GM12878 (cell line): ENCODE results near the gene GSTM4. TPM values are rescaled to one million over a fixed set of nuclear protein-coding genes. Genes with fewer than 3 reads are reported as not detected.

Source experiments
- BCL3 ChIP-seq: IDR thresholded peaks from 2 replicates; pipeline ENCODE4 v1.6.1; 2011; ENCODE audit warnings: borderline replicate concordance, low read depth, mild to moderate bottlenecking, moderate library complexity, low read length; ENCODE audit not compliant: insufficient read depth, poor library complexity, severe bottlenecking
- CTCF ChIP-seq, 3 experiments: IDR thresholded peaks in 2 of 3; conservative IDR thresholded peaks in 1 of 3; 2 replicates each; pipeline ENCODE4 v1.5.1; 2011; ENCODE audit warnings: low read depth in 3 of 3, low read length in 3 of 3, mild to moderate bottlenecking in 3 of 3, control low read depth in 2 of 3, moderate library complexity in 2 of 3, inconsistent platforms in 1 of 3, mixed read lengths in 1 of 3; ENCODE audit not compliant: control insufficient read depth in 2 of 3, insufficient read depth in 1 of 3; ENCODE audit errors: extremely low read depth in 1 of 3
- EED ChIP-seq: sonication (generic); IDR thresholded peaks from 2 replicates; pipeline ENCODE4 v1.6.1; 2016; ENCODE audit warnings: antibody characterized with exemption, low read depth
- GATAD2B ChIP-seq: fragments of 450-650 bp; conservative IDR thresholded peaks from 2 replicates; pipeline ENCODE4 v1.6.1; 2017; ENCODE audit warnings: low read depth, mild to moderate bottlenecking, moderate library complexity
- IRF4 ChIP-seq: IDR thresholded peaks from 2 replicates; pipeline ENCODE4 v1.6.1; 2011; ENCODE audit warnings: low read depth, low read length
- PBX3 ChIP-seq: IDR thresholded peaks from 2 replicates; pipeline ENCODE4 v1.6.1; 2011; ENCODE audit warnings: mild to moderate bottlenecking, low read depth, low read length, moderate library complexity; ENCODE audit not compliant: insufficient replicate concordance
- polyA plus RNA-seq, 11 experiments: library from polyadenylated mRNA; depleted of rRNA in 4 of 11; unstranded in 6 of 11; stranded (reverse) in 5 of 11; fragments of >200 nt; fragmentation: Nextera tagmentation in 4 of 11; fragmentation: Illumina TruSeq in 1 of 11; extraction: Ambion mirVana in 4 of 11; extraction: Trizol in 1 of 11; gene quantifications; 1 replicate in 1 of 11; 2 replicates in 10 of 11; pipeline versions ENCODE4 v1.2.1 to v1.2.3, GENCODE V29; 2011 to 2016; ENCODE audit warnings: inconsistent platforms in 2 of 11, missing spikeins in 2 of 11, low read depth in 1 of 11
- total RNA-seq, 4 experiments: library from RNA; depleted of rRNA in 3 of 4; stranded (reverse); fragments of >200 nt in 3 of 4; fragmentation: Illumina TruSeq in 1 of 4; extraction: Trizol in 1 of 4; gene quantifications; 2 replicates each; pipeline versions ENCODE4 v1.2.1 to v1.2.3, GENCODE V29; 2013 to 2021

Gene GSTM4
- total and polyA plus RNA-seq, 10 of the 15 experiments (the other 5 are each of a cell fraction or from before 2014, with no cell fraction given) = 14.3 to 37.2 (median 23.0) TPM

- TF ChIP-seq BCL3 (no peak), CTCF (IDR thresholded peaks at IDR 0.05 in 2 of 3, conservative IDR thresholded peaks at IDR 0.05 in 1 of 3; ENCODE audit: control insufficient read depth in 2 of 3, extremely low read depth in 1 of 3, insufficient read depth in 1 of 3, low read depth in 3 of 3, low read length in 3 of 3) (peak; percentile 91 to 97 (median 92)), GATAD2B (peak; percentile 41; the same call in 1 of the 2 replicates), PBX3 (no peak), EED (0 out of 2 replicates have a peak, but pooled peaks have one; percentile 35), IRF4 (0 out of 2 replicates have a peak, but pooled peaks have one; percentile 11)
Measured at GRCh38 chr1:109643385-109644230, 12.3 kb upstream of the GSTM4 start (continued).
